IPS-NIHi11 (cell line): ENCODE data around the gene ADAM29.
"Not testable (repeated sequence)": the region's sequence is repeated elsewhere in the genome, so short reads cannot be mapped to it uniquely, and the experiment has no call there.

ENCODE experiments used
- DNase-seq: peaks from one replicate; pipeline ENCODE4 v3.0.0; 2012; ENCODE audit warnings: mixed read lengths, low spot score

Gene ADAM29

GRCh38 chr4:174948826-174949225, 30.7 kb downstream of the ADAM29 start:
- no peak for DNase-seq

GRCh38 chr4:174972911-174973310, 54.8 kb downstream of the ADAM29 start:
- DNase-seq = no peak

- no peak for DNase-seq
Measured at GRCh38 chr4:174973336-174973735, 55.2 kb downstream of the ADAM29 start.

GRCh38 chr4:174983128-174983750, 65.1 kb downstream of the ADAM29 start:
- no peak for DNase-seq

GRCh38 chr4:174983870-174984269, 65.7 kb downstream of the ADAM29 start:
- not testable (repeated sequence) for DNase-seq

GRCh38 chr4:174989791-174990190, 71.6 kb downstream of the ADAM29 start:
- no peak for DNase-seq

- DNase-seq = no peak
Measured at GRCh38 chr4:174993916-174994315, 75.8 kb downstream of the ADAM29 start.

GRCh38 chr4:174996079-174996478, 77.9 kb downstream of the ADAM29 start:
- DNase-seq = no peak

- no peak for DNase-seq
Measured at GRCh38 chr4:174999407-174999806, 81.2 kb downstream of the ADAM29 start.

GRCh38 chr4:175017751-175018150, 99.6 kb downstream of the ADAM29 start:
- DNase-seq = no peak

- DNase-seq = not testable (repeated sequence)
Measured at GRCh38 chr4:175019447-175019846, 101.3 kb downstream of the ADAM29 start.
